HG03095 (cell line): ENCODE measurements around the gene RASAL2.
"Not testable (repeated sequence)": the region's sequence is repeated elsewhere in the genome, so short reads cannot be mapped to it uniquely, and the experiment has no call there.

ENCODE experiments used
- ATAC-seq: cut with Tn5 transposase; IDR thresholded peaks from one replicate; pipeline ENCODE4 v1.9.1; 2021; ENCODE audit warnings: moderate library complexity; ENCODE audit not compliant: unreplicated experiment

RASAL2 gene

GRCh38 chr1:178330848-178331497 lies 237.1 kb downstream of the RASAL2 start:
- ATAC-seq: no peak

GRCh38 chr1:178335426-178335825 lies 241.5 kb downstream of the RASAL2 start:
- no peak for ATAC-seq

- ATAC-seq: no peak
Measured at GRCh38 chr1:178337091-178337706, 243.3 kb downstream of the RASAL2 start.

DNA sequence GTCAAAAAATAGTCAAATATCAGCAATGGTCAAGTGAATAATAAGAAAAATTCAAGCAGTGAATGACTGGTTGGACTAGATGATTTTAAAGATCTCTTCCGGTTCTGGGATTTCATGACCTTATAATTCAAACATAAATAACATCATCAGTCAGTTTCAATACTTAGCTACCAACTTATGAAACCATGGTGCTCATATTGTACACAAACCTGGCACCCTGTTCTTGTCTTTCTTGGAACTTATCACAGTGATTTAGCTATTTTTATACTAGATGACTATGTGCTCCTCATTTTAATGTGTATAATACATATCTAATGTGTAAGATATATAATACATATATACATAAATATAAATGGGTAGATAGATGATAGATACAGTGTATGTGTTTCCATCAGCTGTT lies 245.9 kb downstream of the RASAL2 start:
- ATAC-seq: no peak

DNA sequence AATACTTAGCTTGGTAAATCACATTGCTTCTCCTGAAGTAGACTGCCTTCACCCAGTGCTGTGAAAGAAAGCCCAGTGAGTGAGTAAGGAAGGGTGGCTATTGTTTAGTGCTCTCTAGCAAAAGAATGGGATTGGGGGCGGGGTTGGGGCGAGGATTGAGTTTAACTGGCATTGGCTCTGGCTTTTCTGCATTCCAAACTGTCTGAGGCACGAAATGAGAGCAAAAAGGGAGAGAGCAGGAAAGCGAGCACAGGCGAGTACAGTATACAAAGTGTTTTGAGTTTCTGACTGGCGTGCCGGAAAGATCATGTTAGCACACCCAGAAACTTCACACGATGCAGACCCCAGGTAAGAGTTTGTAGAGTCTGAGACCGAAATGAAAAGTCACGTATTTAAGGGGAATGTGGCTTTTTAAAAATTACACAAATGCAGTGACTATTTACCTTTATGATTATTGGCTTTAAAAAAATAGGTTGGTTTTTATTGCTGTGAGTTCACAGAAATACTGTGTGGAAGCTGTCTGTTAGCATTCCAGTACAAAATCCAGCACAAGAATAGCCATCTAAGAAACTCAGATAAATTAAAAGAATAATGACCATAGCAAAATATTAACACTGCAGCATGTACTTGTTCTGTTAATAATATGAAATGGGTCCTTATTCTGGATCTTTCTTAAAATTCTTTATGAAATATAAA lies 247.5 kb downstream of the RASAL2 start:
- ATAC-seq: no peak

DNA sequence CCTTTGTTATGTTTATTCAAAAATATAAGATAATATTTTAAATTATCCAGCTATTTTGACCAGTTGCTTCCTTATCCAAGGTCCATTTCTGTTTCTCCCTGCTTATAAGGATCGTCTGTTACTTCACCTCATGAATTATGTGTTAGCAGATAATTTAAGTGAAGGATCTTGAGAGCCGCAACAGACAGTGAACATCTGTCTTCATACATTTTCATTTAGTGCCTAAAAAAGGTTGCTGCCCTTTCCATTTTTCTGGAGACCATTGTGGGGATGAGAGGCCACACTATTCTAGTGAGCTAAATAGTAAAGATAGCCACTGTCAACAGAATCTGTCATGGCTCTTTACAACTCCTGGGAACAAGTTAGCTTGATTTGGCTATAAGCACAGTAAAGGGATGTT lies 248.8 kb downstream of the RASAL2 start:
- ATAC-seq: no peak

DNA sequence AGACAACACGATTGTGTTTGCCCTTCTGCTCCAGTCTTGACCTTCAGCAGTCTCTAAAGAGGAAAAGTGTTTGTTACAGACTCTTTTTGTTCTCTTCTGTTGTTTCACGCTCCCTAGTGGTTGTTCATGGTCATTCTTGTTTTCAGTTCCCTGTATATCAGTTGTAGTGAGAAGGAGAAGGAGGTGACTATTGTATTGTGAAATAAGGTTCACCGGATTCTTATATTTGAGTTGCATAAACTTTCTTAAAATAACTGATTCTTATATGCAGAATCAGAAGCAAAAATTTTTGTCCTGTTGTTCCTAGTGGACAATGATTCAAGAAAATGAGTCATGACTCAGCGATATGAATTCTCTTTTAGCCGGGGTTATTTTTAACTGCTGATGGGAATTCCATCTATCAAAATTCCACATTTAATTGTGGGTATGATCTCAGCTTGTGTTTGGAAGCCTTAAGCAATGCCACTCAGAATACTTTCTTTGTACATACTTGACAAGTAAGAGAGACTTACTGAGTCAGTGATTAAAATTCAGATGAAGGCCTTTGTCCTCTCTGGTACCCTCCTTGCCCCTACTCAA lies 250.7 kb downstream of the RASAL2 start:
- no peak for ATAC-seq

GRCh38 chr1:178345238-178345637 lies 251.3 kb downstream of the RASAL2 start:
- no peak for ATAC-seq

- no peak for ATAC-seq
Measured at GRCh38 chr1:178345807-178346206, 251.9 kb downstream of the RASAL2 start.

DNA sequence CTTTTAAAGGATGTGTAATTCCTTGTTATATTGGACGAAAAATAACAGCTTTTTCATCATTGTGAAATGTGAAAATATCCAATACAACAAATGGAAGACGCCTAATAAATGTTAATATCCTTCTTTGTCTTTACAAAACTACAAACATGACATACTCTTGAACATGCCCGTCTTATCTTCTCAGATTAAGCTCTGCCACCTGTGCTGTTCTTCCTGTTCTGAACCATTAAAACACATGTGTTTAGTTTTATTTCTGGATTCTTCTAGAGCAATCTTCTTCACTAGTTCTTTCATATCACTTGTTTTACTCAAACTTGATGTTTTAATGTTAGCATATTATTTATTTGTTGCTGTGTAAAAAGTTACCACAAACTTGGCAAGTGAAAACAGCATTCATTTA lies 255.9 kb downstream of the RASAL2 start:
- no peak for ATAC-seq

- not testable (repeated sequence) for ATAC-seq
Measured at GRCh38 chr1:178351911-178352310, 258.0 kb downstream of the RASAL2 start.

- no peak for ATAC-seq
Measured at GRCh38 chr1:178352790-178353416, 259.0 kb downstream of the RASAL2 start.

DNA sequence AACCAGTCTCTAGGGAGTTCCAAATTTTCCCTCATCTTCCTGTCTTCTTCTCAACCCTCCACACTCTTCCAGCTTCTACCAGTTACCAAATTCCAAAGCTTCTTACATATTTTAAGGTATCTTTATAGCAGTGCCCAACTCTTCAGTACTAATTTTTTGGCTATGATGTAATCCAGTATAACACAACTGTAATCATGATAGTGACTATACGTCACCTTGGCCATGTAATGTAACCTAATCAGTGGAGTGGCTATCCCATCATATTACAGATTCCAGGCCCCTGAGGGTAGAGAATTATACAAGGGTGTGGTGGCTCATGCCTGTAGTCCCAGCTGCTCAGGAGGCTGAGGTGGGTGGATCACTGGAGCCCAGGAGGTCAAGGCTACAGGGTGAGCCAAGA lies 259.6 kb downstream of the RASAL2 start:
- no peak for ATAC-seq

DNA sequence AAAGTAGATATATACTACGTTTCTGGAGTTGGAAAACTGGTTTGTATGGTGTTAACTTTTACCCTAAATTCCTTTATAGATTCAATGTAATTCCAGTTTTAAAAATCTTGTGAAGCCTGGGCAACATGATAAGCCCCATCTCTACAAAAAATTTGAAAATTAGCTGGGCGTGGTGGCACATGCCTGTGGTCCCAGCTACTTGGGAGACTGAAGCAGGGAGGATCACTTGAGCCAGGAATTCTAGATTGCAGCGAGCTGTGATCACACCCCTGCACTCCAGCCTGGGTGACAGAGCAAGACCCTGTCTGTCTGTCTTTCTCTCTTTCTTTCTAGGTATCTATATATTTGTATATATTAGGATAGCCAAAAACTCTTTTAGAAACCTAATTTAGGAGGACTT lies 260.9 kb downstream of the RASAL2 start:
- no peak for ATAC-seq

DNA sequence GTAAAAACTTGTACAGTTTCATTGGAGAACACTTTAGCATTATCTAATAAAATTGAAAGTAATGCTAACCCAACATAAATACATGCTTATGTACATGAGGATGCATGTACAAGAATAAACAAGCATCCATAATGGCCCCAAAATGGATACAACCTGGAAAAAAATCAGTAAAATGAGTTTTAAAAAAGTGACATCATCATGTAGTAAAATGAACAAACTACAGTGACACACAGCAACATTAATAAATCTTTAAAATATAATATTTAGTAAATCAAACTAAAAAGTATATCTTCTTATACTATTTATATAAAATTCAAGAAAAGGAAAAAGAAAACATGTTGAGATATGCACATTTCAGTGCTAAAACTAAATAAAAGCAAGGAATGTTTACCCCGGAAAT lies 262.4 kb downstream of the RASAL2 start:
- ATAC-seq: no peak

GRCh38 chr1:178358456-178358855 lies 264.6 kb downstream of the RASAL2 start:
- no peak for ATAC-seq

- ATAC-seq: no peak
Measured at GRCh38 chr1:178360421-178360820, 266.5 kb downstream of the RASAL2 start.

GRCh38 chr1:178361847-178362246 lies 267.9 kb downstream of the RASAL2 start:
- ATAC-seq: no peak

DNA sequence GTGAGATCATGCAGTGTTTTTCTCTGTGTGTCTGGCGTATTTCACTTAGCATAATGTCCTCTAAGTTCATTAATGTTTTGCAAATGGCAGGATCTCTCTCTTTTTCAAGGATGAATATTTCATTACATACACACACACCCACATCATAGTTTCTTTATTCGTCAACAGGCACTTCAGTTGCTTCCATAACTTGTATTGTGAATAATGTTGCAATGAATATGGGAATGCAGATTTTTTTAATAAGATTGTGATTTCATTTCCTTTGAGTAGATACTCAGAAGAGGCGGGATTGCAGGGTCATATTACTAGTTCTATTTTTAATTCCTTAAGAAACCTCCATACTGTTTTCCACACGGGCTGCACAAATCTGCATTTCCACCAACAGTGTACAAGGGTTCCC lies 268.8 kb downstream of the RASAL2 start:
- no peak for ATAC-seq

DNA sequence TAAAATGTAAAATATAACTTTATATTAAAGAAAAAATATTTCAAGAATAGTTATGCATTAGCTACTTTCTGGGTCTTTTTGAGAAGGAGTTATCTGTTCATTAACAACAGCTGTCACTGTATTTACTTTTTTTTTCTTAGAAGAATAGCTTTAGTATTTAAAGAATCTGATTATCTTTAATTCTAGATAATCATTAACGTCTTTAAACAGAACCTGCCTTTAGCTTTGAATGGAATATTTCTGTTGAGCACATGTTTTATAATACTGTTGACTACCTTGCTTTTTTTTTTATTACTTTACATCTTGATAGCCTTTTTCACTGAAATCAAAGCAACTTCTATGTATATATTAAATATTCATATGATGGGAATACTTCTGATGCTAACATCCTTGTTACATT lies 270.9 kb downstream of the RASAL2 start:
- ATAC-seq: no peak

DNA sequence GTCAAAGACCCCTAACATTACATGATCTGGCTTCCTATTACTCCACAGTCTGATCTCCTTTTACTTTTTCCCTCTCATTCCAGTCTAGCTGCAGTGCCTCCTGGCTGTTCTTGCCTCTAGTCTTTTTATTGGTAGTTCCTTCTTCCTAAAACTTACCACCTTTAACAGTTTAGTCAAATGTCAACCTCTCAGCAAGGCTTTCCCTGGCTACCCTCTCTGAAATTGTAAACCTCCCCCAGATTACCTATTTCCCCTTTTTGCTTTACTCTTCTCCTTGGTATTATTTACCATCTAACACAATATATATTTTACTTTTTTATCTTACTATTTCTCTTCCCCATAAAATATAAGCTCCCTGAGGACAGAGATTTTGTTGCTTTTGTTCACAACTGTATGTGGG lies 273.2 kb downstream of the RASAL2 start:
- no peak for ATAC-seq

- ATAC-seq: no peak
Measured at GRCh38 chr1:178368208-178368607, 274.3 kb downstream of the RASAL2 start.
